Stimulated activated CD8-positive, alpha-beta memory T cell treated with anti-CD3 and anti-CD28 coated beads, Interleukin-7, amount 100 ng/mL, for 1 hour (primary cell): ENCODE measurements around the gene S100A14.

ENCODE experiments used
- DNase-seq, 2 donors: peaks; one replicate each; pipeline ENCODE4 v3.0.0-alpha.2; 2020; ENCODE audit warnings: low read depth in 2 of 2

The S100A14 gene

GRCh38 chr1:153639280-153639679, 23.2 kb upstream of the S100A14 start:
- DNase-seq: no peak

- no peak for DNase-seq
These were observed 22.1 kb upstream of the S100A14 start for GRCh38 chr1:153638261-153638660.

DNA sequence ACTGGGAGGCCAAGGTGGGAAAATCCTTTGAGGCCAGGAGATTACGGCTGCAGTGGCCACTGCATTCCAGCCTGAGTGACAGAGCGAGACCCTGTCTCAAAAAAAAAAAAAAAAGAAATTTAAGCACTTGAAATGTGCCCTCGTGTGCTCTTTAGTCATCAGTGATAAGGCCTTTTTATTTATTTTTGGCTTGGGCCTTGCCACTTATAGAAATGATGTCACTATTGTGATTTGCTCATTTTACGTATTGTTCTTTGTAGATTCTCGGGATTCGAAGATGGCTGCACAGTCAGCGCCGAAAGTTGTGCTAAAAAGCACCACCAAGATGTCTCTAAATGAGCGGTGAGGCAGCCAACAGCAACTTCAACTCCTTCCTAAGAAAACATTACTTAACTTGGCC, 20.2 kb upstream of the S100A14 start:
- DNase-seq: no peak

GRCh38 chr1:153635872-153636271, 19.7 kb upstream of the S100A14 start:
- no peak for DNase-seq

DNA sequence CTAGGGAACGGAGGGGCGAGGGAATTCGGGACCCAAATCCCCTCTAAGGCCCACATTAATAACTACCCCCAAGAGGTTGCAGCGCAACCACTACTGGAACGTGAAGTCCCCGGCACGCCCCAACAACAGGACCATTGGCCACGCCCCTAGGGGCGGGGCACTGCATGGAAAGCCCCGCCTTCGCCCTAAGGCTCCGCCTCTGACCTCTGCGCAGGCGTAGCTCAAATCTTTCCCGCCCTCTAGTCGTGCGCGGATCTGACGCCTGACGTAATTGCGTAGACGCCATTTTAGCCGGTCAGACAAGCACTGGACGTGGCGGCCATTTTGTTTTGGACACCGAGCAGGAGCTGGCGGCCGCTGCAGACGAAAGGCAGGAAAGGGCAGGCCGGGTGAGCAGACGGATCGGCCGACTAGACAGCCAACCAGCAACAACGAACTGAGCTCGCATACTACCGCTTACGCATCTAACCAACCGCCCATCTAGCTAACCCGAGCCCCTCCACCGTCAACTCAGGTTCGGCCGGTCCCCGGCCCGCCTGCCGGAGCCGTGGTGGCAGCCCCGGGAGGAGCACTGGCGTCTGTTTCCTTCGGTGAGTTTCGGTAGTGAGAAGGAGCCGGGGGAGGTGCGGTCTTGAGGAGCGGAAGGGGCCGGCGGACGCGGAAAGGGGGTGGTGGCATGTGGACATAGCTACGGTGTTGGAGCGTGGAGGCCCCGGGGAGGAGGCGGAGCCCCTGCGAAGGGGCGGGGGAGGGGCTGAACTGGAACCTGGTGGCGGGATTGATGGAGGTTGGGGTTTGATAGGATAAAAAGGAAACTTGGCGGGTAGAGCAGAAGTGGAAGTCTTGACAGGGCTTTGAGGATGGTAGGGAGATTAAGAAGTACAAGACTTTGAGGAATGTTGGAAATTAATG, 17.9 kb upstream of the S100A14 start, which contains the start of gene CHTOP:
Gene CHTOP, plus strand, starts transcription at position 313 of the 912 bp plus-strand sequence. CDS start 2,523 bp downstream, outside the sequence.
- peak; percentile 93 to 95 for DNase-seq

DNA sequence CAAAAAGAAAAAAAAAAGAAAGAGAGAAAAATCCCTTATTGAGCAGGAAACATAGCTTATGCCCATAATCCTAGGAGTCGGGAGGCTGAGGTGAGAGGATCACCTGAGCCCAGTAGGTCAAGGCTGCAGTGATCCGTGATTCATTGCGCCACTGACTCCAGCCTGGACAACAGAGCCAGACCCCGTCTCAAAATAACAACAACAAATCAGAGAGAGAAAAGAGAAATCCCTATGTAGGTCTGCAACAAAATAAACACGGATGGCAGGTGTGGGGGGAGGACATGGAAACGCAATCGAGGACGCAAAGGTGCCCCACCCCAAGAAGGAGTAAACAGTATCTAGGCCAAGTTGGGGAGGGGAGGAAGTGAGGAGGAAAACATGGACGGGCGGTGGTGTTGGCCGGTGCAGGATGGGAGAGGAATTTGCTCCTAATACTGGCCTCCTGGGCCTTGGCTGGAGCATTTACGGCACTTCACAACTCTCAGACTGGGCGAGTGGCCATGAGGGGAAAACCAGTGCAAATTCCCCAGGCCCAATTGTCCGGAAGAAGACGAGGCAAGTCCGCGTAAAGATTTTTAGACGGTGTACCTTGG, 17.1 kb upstream of the S100A14 start:
- no peak for DNase-seq

- no peak for DNase-seq
These were observed 15.2 kb upstream of the S100A14 start for GRCh38 chr1:153631047-153632022.

GRCh38 chr1:153630384-153630783, 14.3 kb upstream of the S100A14 start:
- DNase-seq: no peak

DNA sequence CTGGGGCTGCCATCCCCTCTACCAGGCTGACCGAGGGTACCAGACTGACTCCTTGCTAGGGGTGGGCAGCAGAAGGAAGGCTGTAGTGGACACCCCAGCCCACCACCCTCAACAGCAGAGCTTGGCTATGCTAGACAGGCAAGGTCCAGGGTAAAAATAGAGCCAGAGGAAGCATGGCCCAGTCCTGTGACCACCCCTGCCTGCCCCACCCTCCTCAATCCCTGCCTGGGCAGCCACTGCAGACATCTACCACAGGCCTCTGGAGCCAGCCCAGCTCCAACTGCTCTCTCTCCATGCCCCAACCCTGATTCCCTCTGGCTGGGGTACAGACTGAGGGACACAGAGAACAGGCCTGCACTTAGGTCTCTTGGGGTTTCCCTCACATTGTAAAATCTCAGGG, 13.8 kb upstream of the S100A14 start:
- no peak for DNase-seq

GRCh38 chr1:153629343-153629665, 13.2 kb upstream of the S100A14 start:
- no peak for DNase-seq

DNA sequence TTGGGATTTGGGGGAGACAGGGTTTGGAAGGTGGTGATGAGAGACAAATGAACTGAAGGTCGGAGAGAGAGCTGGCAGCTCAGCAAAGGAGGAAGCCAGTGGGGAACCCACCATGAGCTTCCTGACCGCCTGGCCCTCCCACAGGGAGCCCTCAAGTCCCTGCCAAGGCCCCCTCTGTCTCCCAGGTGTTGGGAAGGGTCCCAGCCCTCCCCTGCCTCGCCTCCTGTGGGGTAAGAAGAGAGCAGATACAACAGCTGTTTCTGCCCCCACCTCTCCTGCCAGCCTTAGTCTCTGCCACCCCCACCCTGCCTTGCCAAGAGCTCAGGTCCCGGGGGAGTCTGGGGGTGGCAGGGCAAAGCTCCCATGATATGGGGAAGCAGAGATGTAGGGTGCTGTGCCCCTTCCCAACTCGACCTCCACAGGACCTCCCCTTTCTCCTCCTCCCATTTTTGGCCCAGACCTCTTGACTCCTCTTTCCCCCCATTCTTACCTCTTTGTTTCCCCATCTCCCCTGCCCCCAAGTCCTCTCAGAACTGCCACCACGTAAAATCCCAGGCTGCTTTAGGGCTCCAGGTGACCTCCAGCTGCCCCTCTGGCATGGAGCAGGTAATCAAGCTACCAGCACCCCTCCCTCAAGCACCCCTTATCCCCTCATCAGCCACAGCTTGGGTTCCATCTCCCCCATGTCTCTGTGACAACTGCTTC, 12.7 kb upstream of the S100A14 start:
- DNase-seq: no peak

GRCh38 chr1:153627715-153628626, 11.8 kb upstream of the S100A14 start, which contains the start of gene S100A1:
Gene S100A1, plus strand, starts transcription at chr1:153628434. Its CDS starts 2,088 bp downstream, at chr1:153630522.
- DNase-seq: no peak

- DNase-seq: no peak
These were observed 11.0 kb upstream of the S100A14 start, which contains the start of gene S100A13 for GRCh38 chr1:153626904-153627714. Gene S100A13, minus strand, starts transcription at chr1:153627505. Its CDS starts 1,033 bp downstream, at chr1:153626472.

GRCh38 chr1:153626477-153626903, 10.4 kb upstream of the S100A14 start:
- DNase-seq: no peak

DNA sequence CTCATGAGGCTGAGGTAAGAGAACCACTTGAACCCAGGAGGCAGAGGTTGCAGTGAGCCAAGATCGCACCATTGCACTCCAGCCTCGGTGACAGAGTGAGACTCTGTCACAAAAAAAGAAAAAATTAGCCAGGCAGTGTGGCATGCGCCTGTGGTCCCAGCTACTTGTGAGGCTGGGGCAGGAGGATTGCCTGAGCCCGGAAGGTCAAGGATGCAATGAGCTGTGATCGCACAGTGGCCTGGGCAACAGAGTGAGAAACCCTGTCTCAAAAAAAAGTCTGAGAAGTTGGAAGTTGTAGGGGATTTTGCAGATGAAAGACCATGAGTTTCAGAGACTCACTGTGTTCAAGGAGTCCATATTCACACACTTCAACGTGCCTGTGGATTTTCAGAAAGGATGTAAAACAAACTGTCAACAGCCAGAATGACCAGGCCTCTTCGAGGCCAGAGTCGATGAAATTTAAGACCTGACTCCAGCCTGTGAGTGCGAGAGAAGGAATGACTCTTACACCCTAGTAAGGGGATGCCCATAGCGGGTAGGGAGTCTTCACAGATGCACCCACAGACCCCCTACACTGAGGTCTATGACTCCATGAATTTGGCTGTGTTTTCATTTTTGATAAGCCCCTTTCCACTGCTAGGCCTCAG, 9.0 kb upstream of the S100A14 start:
- no peak for DNase-seq

DNA sequence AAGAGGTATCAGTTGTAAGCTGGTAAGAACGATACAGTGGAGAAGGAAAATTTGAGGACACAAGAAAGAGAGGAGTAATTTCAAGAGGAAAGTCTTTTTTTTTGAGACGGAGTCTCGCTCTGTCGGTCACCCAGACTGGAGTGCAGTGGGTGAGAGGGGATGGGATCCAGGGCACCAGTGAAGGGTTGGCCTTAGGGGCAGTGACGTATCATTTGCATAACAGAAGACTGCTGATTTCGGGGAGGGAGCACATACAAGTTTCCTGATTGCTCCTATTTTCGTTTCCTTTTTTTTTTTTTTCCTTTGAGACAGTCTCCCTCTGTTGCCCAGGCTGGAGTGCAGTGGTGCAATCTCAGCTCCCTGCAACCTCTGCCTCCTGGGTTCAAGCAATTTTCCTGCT, 7.0 kb upstream of the S100A14 start:
- DNase-seq: no peak

GRCh38 chr1:153619171-153619570, 3.0 kb upstream of the S100A14 start:
- no peak for DNase-seq

- peak in 1 of 2 donors; percentile 47 for DNase-seq
These were observed 1.5 kb upstream of the S100A14 start for GRCh38 chr1:153617663-153618062.

- no peak for DNase-seq
These were observed 789 bp upstream of the S100A14 start for GRCh38 chr1:153616917-153617311.
